Measurements from ENCODE around the gene TNFAIP8L1. TPM values are rescaled to one million over a fixed set of nuclear protein-coding genes. Genes with fewer than 3 reads are reported as not detected.

Gene TNFAIP8L1
- total RNA-seq, 1 experiment from 2014 or later = 8.3 TPM

- ChIA-PET POLR2A (ENCODE audit: unreplicated experiment) (no interaction called here), CTCF (no interaction called here)
- ATAC-seq (no peak), DNase-seq (no peak)
- H3K9ac ChIP-seq (ENCODE audit: low read length) = no peak overlapping the region
- no peaks in the 10 kb centered on the region for H3K36me3 ChIP-seq (ENCODE audit: low read depth, low read length)
- H3K27ac ChIP-seq (ENCODE audit: low read length) = no peak overlapping the region
- no peak for TF ChIP-seq EZH2 (IDR thresholded peaks at IDR 0.05; ENCODE audit: low read length, unreplicated experiment)
- no peak for TF ChIP-seq EZH2phosphoT487 (IDR thresholded peaks at IDR 0.05; ENCODE audit: borderline replicate concordance, low read length)
- no peak for TF ChIP-seq CTCF (conservative IDR thresholded peaks at IDR 0.05; ENCODE audit: low read depth, low read length)
- H3K4me1 ChIP-seq (ENCODE audit: insufficient read depth, low read length) = no peaks in the 10 kb centered on the region
- H4K20me1 ChIP-seq (ENCODE audit: low read length) = no peaks in the 10 kb centered on the region
- H3K4me3 ChIP-seq (ENCODE audit: low read length) = no peak overlapping the region
- H3F3A ChIP-seq (ENCODE audit: low read length, unreplicated experiment) = no peaks in the 10 kb centered on the region
- H2AFZ ChIP-seq (ENCODE audit: low read length) = no peak overlapping the region
- H3K27me3 ChIP-seq (ENCODE audit: low read length) = no peaks in the 10 kb centered on the region
- H3K9me3 ChIP-seq (ENCODE audit: low read length) = no peaks in the 10 kb centered on the region
- no TSS peak for BruUV-seq (replicated peaks)
- no peak overlapping the region for H3K4me2 ChIP-seq (ENCODE audit: low read length)
- intact Hi-C loops (cut with micrococcal nuclease) = no loop called here
- no peaks in the 10 kb centered on the region for H3K79me2 ChIP-seq (ENCODE audit: low read length)
- H3K9me2 ChIP-seq (replicated peaks; ENCODE audit: low read length) = no peaks in the 10 kb centered on the region
These were observed 48.8 kb upstream of the TNFAIP8L1 start for GRCh38 chr19:4590559-4590958.

- TF ChIP-seq CTCF (conservative IDR thresholded peaks at IDR 0.05; ENCODE audit: low read depth, low read length) = no peak
- TF ChIP-seq EZH2 (IDR thresholded peaks at IDR 0.05; ENCODE audit: low read length, unreplicated experiment) = no peak
- TF ChIP-seq EZH2phosphoT487 (IDR thresholded peaks at IDR 0.05; ENCODE audit: borderline replicate concordance, low read length) = no peak
- Histone ChIP-seq H3K9me3 (ENCODE audit: low read length) (no peaks in the 10 kb centered on the region), H3K4me2 (ENCODE audit: low read length) (no peak overlapping the region), H3K4me1 (ENCODE audit: insufficient read depth, low read length) (no peaks in the 10 kb centered on the region), H3K36me3 (ENCODE audit: low read depth, low read length) (no peaks in the 10 kb centered on the region), H3K4me3 (ENCODE audit: low read length) (no peak overlapping the region), H4K20me1 (ENCODE audit: low read length) (no peaks in the 10 kb centered on the region), H3K9me2 (replicated peaks; ENCODE audit: low read length) (no peaks in the 10 kb centered on the region), H3K9ac (ENCODE audit: low read length) (no peak overlapping the region), H3F3A (ENCODE audit: low read length, unreplicated experiment) (no peaks in the 10 kb centered on the region), H3K27me3 (ENCODE audit: low read length) (no peaks in the 10 kb centered on the region), H3K79me2 (ENCODE audit: low read length) (no peaks in the 10 kb centered on the region), H2AFZ (ENCODE audit: low read length) (no peak overlapping the region), H3K27ac (ENCODE audit: low read length) (no peak overlapping the region)
- ChIA-PET CTCF (no interaction called here), POLR2A (ENCODE audit: unreplicated experiment) (no interaction called here)
- intact Hi-C loops (cut with micrococcal nuclease) = no loop called here
- no peak for ATAC-seq
- BruUV-seq (replicated peaks) = no TSS peak
- no peak for DNase-seq
These were observed 48.0 kb upstream of the TNFAIP8L1 start for GRCh38 chr19:4591320-4591719.

GRCh38 chr19:4592445-4592844 is 46.9 kb upstream of the TNFAIP8L1 start:
- no peaks in the 10 kb centered on the region for H3K9me3 ChIP-seq (ENCODE audit: low read length)
- no peak overlapping the region for H2AFZ ChIP-seq (ENCODE audit: low read length)
- no peaks in the 10 kb centered on the region for H3K4me1 ChIP-seq (ENCODE audit: insufficient read depth, low read length)
- ChIA-PET CTCF (no interaction called here), POLR2A (ENCODE audit: unreplicated experiment) (no interaction called here)
- TF ChIP-seq EZH2phosphoT487 (IDR thresholded peaks at IDR 0.05; ENCODE audit: borderline replicate concordance, low read length) (no peak), CTCF (conservative IDR thresholded peaks at IDR 0.05; ENCODE audit: low read depth, low read length) (no peak), EZH2 (IDR thresholded peaks at IDR 0.05; ENCODE audit: low read length, unreplicated experiment) (no peak)
- BruUV-seq (replicated peaks) = no TSS peak
- no peaks in the 10 kb centered on the region for H3F3A ChIP-seq (ENCODE audit: low read length, unreplicated experiment)
- intact Hi-C loops (cut with micrococcal nuclease) = no loop called here
- H3K27me3 ChIP-seq (ENCODE audit: low read length) = no peaks in the 10 kb centered on the region
- no peaks in the 10 kb centered on the region for H3K9me2 ChIP-seq (replicated peaks; ENCODE audit: low read length)
- H3K27ac ChIP-seq (ENCODE audit: low read length) = no peak overlapping the region
- no peak for ATAC-seq
- H3K4me2 ChIP-seq (ENCODE audit: low read length) = no peak overlapping the region
- H3K9ac ChIP-seq (ENCODE audit: low read length) = no peak overlapping the region
- no peak overlapping the region for H3K4me3 ChIP-seq (ENCODE audit: low read length)
- no peaks in the 10 kb centered on the region for H3K79me2 ChIP-seq (ENCODE audit: low read length)
- no peak for DNase-seq
- H3K36me3 ChIP-seq (ENCODE audit: low read depth, low read length) = no peaks in the 10 kb centered on the region
- no peaks in the 10 kb centered on the region for H4K20me1 ChIP-seq (ENCODE audit: low read length)

Data from PC-3 (cell line).